ENCODE results near the gene LATS1.

LATS1 gene

DNA sequence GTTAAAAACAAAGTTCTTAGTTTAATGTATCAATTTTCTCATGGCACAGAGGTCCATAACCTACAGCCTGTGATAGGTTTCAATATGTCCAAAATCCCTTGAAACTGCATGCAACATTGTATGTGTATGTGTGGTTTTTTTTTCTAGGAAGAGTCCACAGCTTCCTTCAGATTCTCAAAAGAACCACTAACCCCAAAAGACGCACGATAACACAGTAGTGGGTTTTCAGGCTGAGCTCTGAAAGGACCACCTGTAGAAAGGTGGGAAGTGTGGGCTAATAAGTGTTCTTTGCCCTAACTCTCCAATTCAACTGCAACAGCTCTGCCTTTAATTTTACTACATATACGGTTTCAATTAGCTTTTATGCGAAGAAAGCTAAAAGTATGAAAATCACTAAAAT lies 57.9 kb downstream of the LATS1 start:
- Histone ChIP-seq H3K36me3 (ENCODE audit: control insufficient read depth, insufficient read depth, low read length) (no peaks in the 10 kb centered on the region), H3K4me3 (ENCODE audit: low read depth, low read length) (no peak overlapping the region), H3K4me1 (no peaks in the 10 kb centered on the region), H3K9me3 (ENCODE audit: control insufficient read depth, low read length) (no peaks in the 10 kb centered on the region), H3K9ac (no peak overlapping the region), H3K27ac (no peak overlapping the region), H3K79me2 (no peaks in the 10 kb centered on the region), H3K27me3 (ENCODE audit: control insufficient read depth, insufficient read depth, low read length) (no peaks in the 10 kb centered on the region), H3K4me2 (ENCODE audit: low read length) (no peak overlapping the region), H2AFZ (no peak overlapping the region)
- TF ChIP-seq, protein P1, sequence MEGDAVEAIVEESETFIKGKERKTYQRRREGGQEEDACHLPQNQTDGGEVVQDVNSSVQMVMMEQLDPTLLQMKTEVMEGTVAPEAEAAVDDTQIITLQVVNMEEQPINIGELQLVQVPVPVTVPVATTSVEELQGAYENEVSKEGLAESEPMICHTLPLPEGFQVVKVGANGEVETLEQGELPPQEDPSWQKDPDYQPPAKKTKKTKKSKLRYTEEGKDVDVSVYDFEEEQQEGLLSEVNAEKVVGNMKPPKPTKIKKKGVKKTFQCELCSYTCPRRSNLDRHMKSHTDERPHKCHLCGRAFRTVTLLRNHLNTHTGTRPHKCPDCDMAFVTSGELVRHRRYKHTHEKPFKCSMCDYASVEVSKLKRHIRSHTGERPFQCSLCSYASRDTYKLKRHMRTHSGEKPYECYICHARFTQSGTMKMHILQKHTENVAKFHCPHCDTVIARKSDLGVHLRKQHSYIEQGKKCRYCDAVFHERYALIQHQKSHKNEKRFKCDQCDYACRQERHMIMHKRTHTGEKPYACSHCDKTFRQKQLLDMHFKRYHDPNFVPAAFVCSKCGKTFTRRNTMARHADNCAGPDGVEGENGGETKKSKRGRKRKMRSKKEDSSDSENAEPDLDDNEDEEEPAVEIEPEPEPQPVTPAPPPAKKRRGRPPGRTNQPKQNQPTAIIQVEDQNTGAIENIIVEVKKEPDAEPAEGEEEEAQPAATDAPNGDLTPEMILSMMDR (IDR thresholded peaks at IDR 0.05): no peak

DNA sequence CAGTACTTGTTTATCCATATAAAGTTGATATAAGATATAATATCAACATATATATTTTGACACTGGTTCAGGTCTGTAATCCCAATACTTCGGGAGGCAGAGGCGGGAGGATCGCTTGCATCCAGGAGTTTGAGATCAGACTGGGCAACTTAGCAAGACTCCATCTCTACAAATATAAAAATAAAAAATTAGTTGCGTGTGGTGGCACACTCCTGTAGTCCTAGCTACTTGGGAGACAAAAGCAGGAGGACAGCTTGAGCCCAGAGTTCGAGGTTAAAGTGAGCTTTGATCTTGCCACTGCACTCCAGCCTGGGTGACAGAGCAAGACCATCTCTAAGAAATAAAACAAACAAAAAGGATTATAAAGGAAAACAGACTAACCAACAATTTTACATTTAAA lies 60.5 kb downstream of the LATS1 start:
- TF ChIP-seq, protein P1 (IDR thresholded peaks at IDR 0.05): no peak
- Histone ChIP-seq H3K4me1 (no peaks in the 10 kb centered on the region), H3K79me2 (no peaks in the 10 kb centered on the region), H3K9me3 (ENCODE audit: control insufficient read depth, low read length) (no peaks in the 10 kb centered on the region), H3K27me3 (ENCODE audit: control insufficient read depth, insufficient read depth, low read length) (no peaks in the 10 kb centered on the region), H3K9ac (no peak overlapping the region), H3K27ac (no peak overlapping the region), H3K36me3 (ENCODE audit: control insufficient read depth, insufficient read depth, low read length) (no peaks in the 10 kb centered on the region), H3K4me2 (ENCODE audit: low read length) (no peak overlapping the region), H2AFZ (no peak overlapping the region), H3K4me3 (ENCODE audit: low read depth, low read length) (no peak overlapping the region)

DNA sequence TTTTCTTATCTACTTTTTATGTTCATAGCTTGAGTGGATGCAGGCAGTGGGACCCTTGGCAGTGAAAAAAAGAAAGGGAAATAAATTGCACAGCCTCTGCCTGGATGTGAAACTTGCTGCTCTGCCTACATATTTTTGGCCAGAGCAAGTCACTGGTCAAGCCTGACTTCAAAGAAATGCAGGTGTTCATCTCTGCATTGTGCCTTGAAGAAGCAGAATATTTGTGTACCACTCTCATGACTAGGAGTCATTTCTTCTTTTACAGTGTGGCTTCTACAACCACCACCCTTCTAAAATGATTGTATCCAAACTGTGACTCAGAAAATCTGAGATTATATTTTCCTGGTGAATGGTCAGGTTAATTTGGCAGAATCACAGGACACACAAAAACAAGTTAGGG lies 66.8 kb downstream of the LATS1 start:
- no peak overlapping the region for H2AFZ ChIP-seq
- no peak overlapping the region for H3K4me2 ChIP-seq (ENCODE audit: low read length)
- H3K27ac ChIP-seq: no peak overlapping the region
- H3K9me3 ChIP-seq (ENCODE audit: control insufficient read depth, low read length): no peaks in the 10 kb centered on the region
- H3K79me2 ChIP-seq: peaks cover 4% of the 10 kb centered on the region
- no peaks in the 10 kb centered on the region for H3K36me3 ChIP-seq (ENCODE audit: control insufficient read depth, insufficient read depth, low read length)
- no peak overlapping the region for H3K4me3 ChIP-seq (ENCODE audit: low read depth, low read length)
- no peaks in the 10 kb centered on the region for H3K27me3 ChIP-seq (ENCODE audit: control insufficient read depth, insufficient read depth, low read length)
- TF ChIP-seq, protein P1 (IDR thresholded peaks at IDR 0.05): no peak
- no peak overlapping the region for H3K9ac ChIP-seq
- peaks cover 3% of the 10 kb centered on the region for H3K4me1 ChIP-seq

DNA sequence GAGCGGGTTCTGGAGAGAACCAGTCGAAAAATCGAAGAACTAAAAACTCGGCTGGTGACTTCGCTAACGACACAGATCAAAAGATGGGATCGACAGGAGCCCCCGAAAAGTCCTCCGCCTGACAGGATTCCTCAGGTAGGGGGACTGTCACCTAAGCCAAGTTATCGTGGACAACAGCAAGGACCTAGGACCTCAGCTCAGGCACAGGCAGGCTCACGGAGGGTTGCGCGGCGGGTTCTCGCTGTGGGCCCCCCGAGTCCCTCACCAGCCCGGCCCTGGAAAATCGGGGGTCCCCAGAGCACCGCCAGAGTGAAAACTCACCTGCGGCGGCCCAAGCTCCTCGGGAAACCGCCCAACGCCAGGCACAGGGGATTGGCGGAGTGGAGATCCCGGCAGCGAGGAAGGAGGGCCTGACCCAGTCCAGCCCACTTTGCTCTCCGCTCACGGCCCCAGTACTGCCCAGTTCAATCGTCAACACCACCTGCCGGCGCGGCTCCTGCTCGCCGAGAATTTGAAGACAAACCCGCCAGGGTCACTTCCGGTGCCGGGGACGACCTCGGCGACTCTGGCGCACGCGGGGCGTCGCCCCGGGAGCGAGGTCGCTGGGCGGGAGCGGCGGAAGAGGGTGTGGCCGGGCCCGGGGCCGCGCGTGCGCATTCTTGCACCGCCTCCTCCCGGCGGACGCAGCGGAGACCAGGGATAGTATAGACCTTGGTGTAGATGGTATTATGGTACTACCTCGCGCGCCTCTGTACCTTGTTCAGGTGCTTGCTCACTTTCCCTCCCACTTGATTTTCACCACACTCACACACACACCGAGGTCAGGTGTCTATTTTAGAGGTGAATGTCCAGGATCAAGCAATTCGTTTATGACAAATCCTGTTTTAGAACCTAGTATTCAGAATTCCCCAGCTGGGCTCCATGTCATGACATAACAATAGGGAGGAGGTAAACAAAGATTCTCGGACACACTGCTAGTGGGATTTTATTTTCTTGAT lies 69.5 kb downstream of the LATS1 start, which contains the start of gene KATNA1:
KATNA1 (minus strand) TSS at position 567 of the 998 bp plus-strand sequence. CDS start 10,167 bp downstream, outside the sequence.
- peak within 1 kb of the TSS; percentile 98 for H2AFZ ChIP-seq
- H3K4me1 ChIP-seq: peaks cover 3% of the 10 kb centered on the region
- H3K79me2 ChIP-seq: peaks cover 15% of the 10 kb centered on the region
- H3K27me3 ChIP-seq (ENCODE audit: control insufficient read depth, insufficient read depth, low read length): no peaks in the 10 kb centered on the region
- H3K27ac ChIP-seq: peak within 1 kb of the TSS; percentile 71
- no peaks in the 10 kb centered on the region for H3K9me3 ChIP-seq (ENCODE audit: control insufficient read depth, low read length)
- H3K4me2 ChIP-seq (ENCODE audit: low read length): peak within 1 kb of the TSS; percentile 95
- H3K4me3 ChIP-seq (ENCODE audit: low read depth, low read length): peak within 1 kb of the TSS; percentile 94
- TF ChIP-seq, protein P1 (IDR thresholded peaks at IDR 0.05): no peak
- H3K36me3 ChIP-seq (ENCODE audit: control insufficient read depth, insufficient read depth, low read length): no peaks in the 10 kb centered on the region
- H3K9ac ChIP-seq: peak within 1 kb of the TSS; percentile 38

Data from parathyroid adenoma (tissue), 2 donors.